Cerebellar nuclear complex (tissue), 1 donor: ENCODE measurements around the gene ZNF766.
"Not testable (repeated sequence)": the region's sequence is repeated elsewhere in the genome, so short reads cannot be mapped to it uniquely, and the experiment has no call there.

Experiments
- DNase-seq, 2 experiments: peaks; one replicate each; lab custom pipeline; 2025; lab: John Stamatoyannopoulos, UW

ZNF766 gene

GRCh38 chr19:52269338-52270261 lies at the start of gene ZNF766:
Gene ZNF766 (plus strand): TSS chr19:52269587. CDS start chr19:52269614, 27 bp downstream.
- peak; percentile 48 to 86 for DNase-seq

- no peak for DNase-seq
Observed at GRCh38 chr19:52219611-52220010, 49.8 kb upstream of the ZNF766 start.

- DNase-seq: no peak
Observed at GRCh38 chr19:52221031-52221430, 48.4 kb upstream of the ZNF766 start.

- no peak for DNase-seq
Observed at GRCh38 chr19:52221831-52222375, 47.5 kb upstream of the ZNF766 start.

GRCh38 chr19:52224211-52224610 lies 45.2 kb upstream of the ZNF766 start:
- no peak for DNase-seq

GRCh38 chr19:52226652-52227051 lies 42.7 kb upstream of the ZNF766 start:
- no peak for DNase-seq

GRCh38 chr19:52227196-52227940 lies 42.0 kb upstream of the ZNF766 start:
- no peak for DNase-seq

GRCh38 chr19:52227980-52228379 lies 41.4 kb upstream of the ZNF766 start:
- DNase-seq: no peak

- no peak for DNase-seq
Observed at GRCh38 chr19:52229524-52229923, 39.9 kb upstream of the ZNF766 start.

- no peak for DNase-seq
Observed at GRCh38 chr19:52230685-52231084, 38.7 kb upstream of the ZNF766 start.

- DNase-seq: no peak
Observed at GRCh38 chr19:52231154-52231910, 38.1 kb upstream of the ZNF766 start.

GRCh38 chr19:52234406-52234805 lies 35.0 kb upstream of the ZNF766 start:
- no peak for DNase-seq

GRCh38 chr19:52237197-52237596 lies 32.2 kb upstream of the ZNF766 start:
- DNase-seq: no peak

- DNase-seq: peak in 1 of 2 experiments; percentile 42
Observed at GRCh38 chr19:52237771-52238400, 31.5 kb upstream of the ZNF766 start.

- no peak for DNase-seq
Observed at GRCh38 chr19:52244021-52244420, 25.4 kb upstream of the ZNF766 start.

- DNase-seq: no peak
Observed at GRCh38 chr19:52248241-52248640, 21.1 kb upstream of the ZNF766 start.

GRCh38 chr19:52258426-52258825 lies 11.0 kb upstream of the ZNF766 start:
- DNase-seq: no peak

- not testable (repeated sequence) for DNase-seq
Observed at GRCh38 chr19:52265556-52265955, 3.8 kb upstream of the ZNF766 start.

GRCh38 chr19:52270266-52270885 lies 989 bp downstream of the ZNF766 start:
- no peak for DNase-seq

GRCh38 chr19:52273301-52273700 lies 3.9 kb downstream of the ZNF766 start:
- DNase-seq: no peak

GRCh38 chr19:52274191-52274590 lies 4.8 kb downstream of the ZNF766 start:
- no peak for DNase-seq
